Peyer's patch (tissue), 4 donors: ENCODE data around the gene CDKN1C. TPM values are rescaled to one million over a fixed set of nuclear protein-coding genes. Genes with fewer than 3 reads are reported as not detected.

Experiments used
- DNase-seq, 3 donors: peaks; one replicate each; pipeline ENCODE4 v3.0.0-alpha.2; 2017 to 2019
- H3K27ac ChIP-seq, 4 donors: fragments of 200-600 bp; sonication (generic); one replicate each; pipeline ENCODE4 v1.5.1; 2016 to 2019
- H3K27me3 ChIP-seq, 2 donors: fragments of 200-600 bp; sonication (generic); one replicate each; pipeline ENCODE4 v1.5.1; 2019
- H3K36me3 ChIP-seq, 3 donors: fragments of 200-600 bp; sonication (generic); one replicate each; pipeline ENCODE4 v1.5.1; 2016 to 2019
- H3K4me1 ChIP-seq, 4 donors: fragments of 200-600 bp; sonication (generic); one replicate each; pipeline ENCODE4 v1.5.1; 2016 to 2019
- H3K4me3 ChIP-seq, 4 donors: fragments of 200-600 bp; sonication (generic); 1 replicate in 3 of 4; 2 replicates in 1 of 4; pipeline ENCODE4 v1.5.1; 2016 to 2019; ENCODE audit warnings: mild to moderate bottlenecking in 1 of 4
- H3K9me3 ChIP-seq, 4 donors: fragments of 200-600 bp; sonication (generic); one replicate each; pipeline ENCODE4 v1.5.1; 2016 to 2019; ENCODE audit warnings: mild to moderate bottlenecking in 1 of 4
- POLR2A ChIP-seq, 2 donors: fragments of 450-650 bp; IDR thresholded peaks; one replicate each; pipeline ENCODE4 v1.5.1; 2017; ENCODE audit warnings: antibody characterized with exemption in 2 of 2, mild to moderate bottlenecking in 2 of 2, moderate library complexity in 2 of 2
- total RNA-seq, 4 donors: library from RNA; depleted of rRNA; stranded (reverse); fragments of >200 nt; gene quantifications; one replicate each; pipeline ENCODE4 v1.1.0, GENCODE V29; 2016
- TF ChIP-seq, protein P1 (sequence below), 6 experiments: fragments of 450-650 bp in 4 of 6; fragments of 200-600 bp in 2 of 6; sonication (generic) in 1 of 6; IDR thresholded peaks; one replicate each; pipeline ENCODE4 v1.5.1; 2017 to 2019; ENCODE audit warnings: antibody characterized with exemption in 6 of 6, mild to moderate bottlenecking in 3 of 6, moderate library complexity in 1 of 6

The CDKN1C gene
- total RNA-seq, 4 donors from 2014 or later, result 6.1 to 22.3 (median 11.1) TPM

DNA sequence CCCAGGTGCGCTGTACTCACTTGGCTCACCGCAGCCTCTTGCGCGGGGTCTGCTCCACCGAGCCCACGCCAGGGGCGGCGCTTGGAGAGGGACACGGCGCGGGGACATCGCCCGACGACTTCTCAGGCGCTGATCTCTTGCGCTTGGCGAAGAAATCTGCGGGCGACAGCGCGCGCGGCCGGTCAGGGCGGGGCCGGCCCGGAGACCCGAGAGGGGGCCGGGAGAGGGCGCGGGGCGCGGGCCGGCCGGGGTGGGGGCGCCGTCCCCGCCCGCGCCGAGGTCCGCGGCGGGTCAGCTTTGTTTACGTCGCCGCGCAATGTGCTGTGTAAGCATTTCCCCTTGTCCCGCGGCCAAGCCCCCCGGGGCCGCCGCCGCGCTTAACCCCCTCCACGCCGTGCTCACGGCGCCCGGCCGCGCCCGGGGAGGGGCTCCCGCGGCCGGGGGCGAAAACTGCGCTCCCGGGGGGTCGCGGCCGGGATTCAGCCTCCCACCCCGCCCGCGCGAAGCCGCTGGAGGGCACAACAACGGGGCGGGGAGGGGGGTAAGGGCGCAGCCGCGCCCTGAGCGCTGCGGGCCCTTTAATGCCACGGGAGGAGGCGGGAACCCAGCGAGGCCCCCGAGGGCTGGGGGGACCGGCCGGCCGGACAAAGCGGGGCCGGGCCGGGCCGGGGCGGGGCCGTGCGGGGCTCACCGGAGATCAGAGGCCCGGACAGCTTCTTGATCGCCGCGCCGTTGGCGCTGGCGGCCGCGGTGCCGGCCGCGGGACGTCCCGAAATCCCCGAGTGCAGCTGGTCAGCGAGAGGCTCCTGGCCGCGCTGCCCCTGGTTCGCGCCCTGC is 1.4 kb downstream of the CDKN1C start:
- peak overlapping the region; percentile 57 to 73 (median 72) for H3K4me3 ChIP-seq
- TF ChIP-seq, protein P1, sequence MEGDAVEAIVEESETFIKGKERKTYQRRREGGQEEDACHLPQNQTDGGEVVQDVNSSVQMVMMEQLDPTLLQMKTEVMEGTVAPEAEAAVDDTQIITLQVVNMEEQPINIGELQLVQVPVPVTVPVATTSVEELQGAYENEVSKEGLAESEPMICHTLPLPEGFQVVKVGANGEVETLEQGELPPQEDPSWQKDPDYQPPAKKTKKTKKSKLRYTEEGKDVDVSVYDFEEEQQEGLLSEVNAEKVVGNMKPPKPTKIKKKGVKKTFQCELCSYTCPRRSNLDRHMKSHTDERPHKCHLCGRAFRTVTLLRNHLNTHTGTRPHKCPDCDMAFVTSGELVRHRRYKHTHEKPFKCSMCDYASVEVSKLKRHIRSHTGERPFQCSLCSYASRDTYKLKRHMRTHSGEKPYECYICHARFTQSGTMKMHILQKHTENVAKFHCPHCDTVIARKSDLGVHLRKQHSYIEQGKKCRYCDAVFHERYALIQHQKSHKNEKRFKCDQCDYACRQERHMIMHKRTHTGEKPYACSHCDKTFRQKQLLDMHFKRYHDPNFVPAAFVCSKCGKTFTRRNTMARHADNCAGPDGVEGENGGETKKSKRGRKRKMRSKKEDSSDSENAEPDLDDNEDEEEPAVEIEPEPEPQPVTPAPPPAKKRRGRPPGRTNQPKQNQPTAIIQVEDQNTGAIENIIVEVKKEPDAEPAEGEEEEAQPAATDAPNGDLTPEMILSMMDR (IDR thresholded peaks at IDR 0.05), result no peak
- TF ChIP-seq POLR2A (IDR thresholded peaks at IDR 0.05), result no peak
- H3K9me3 ChIP-seq, result no peaks in the 10 kb centered on the region
- DNase-seq, result no peak
- peaks cover 0 to 23% (median 6%) of the 10 kb centered on the region in 4 donors for H3K4me1 ChIP-seq
- no peaks in the 10 kb centered on the region for H3K27me3 ChIP-seq
- H3K27ac ChIP-seq, result peak overlapping the region; percentile 64 to 83 (median 76)
- H3K36me3 ChIP-seq, result no peaks in the 10 kb centered on the region

DNA sequence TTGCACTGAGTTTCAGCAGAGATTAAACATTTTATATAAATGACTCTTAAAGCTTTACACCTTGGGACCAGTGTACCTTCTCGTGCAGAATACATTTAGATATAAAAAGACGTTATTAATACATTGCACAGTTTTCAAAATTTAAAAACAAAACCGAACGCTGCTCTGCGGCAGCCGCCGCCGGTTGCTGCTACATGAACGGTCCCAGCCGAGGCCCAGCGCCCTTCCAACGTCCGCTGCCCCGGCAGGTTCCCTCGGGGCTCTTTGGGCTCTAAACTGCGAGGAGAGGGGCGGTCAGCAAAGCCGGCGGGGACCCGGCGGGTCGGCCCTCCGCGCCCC is 2.0 kb downstream of the CDKN1C start:
- Histone ChIP-seq H3K27me3 (no peaks in the 10 kb centered on the region), H3K36me3 (no peaks in the 10 kb centered on the region), H3K4me1 (peaks cover 0 to 23% (median 6%) of the 10 kb centered on the region in 4 donors), H3K4me3 (peak overlapping the region; percentile 57 to 73 (median 72)), H3K9me3 (no peaks in the 10 kb centered on the region), H3K27ac (peak overlapping the region in 3 of 4 donors; percentile 69 to 83 (median 83))
- DNase-seq, result no peak
- TF ChIP-seq POLR2A (IDR thresholded peaks at IDR 0.05), result no peak
- TF ChIP-seq, protein P1 (IDR thresholded peaks at IDR 0.05), result no peak

DNA sequence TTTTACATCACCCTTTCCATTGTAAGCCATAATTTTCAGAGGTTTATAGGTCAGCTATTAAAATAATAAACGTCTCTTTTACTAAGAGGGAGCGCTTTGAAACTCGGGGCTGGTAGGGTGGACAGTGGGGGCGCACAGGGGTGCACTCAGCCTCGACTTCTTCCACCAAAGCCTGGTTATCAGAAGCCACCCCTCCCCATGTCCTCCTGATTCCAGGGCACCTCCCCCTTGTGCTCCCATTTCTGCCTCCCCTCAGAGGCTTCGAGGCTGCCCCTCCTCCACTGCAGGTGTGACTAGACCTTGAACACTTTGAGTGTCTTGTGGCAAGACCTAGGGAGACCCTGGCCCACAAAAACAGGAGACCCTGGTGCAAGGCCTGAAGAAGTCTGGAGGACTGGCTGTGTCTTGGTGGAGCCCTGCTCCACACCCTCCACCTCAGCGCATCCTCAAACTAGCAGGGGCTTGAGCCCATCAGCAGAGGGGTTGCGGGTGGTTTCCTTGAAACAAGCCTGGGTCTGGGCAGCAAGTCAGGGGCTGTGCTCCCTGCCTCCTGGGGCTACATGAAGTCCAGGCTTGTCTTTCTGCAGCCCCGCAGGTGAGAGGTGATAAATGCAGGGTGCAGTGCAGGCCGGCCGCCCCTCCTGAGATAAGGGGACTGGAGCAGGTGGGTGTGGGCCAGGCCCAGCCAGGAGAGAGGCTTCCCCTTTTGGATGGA is 3.0 kb downstream of the CDKN1C start:
- H3K4me1 ChIP-seq, result peaks cover 0 to 23% (median 6%) of the 10 kb centered on the region in 4 donors
- no peak overlapping the region for H3K27ac ChIP-seq
- H3K36me3 ChIP-seq, result no peaks in the 10 kb centered on the region
- DNase-seq, result no peak
- peak overlapping the region in 1 of 4 donors; percentile 73 for H3K4me3 ChIP-seq
- no peaks in the 10 kb centered on the region for H3K9me3 ChIP-seq
- TF ChIP-seq POLR2A (IDR thresholded peaks at IDR 0.05), result no peak
- TF ChIP-seq, protein P1 (IDR thresholded peaks at IDR 0.05), result no peak
- no peaks in the 10 kb centered on the region for H3K27me3 ChIP-seq

DNA sequence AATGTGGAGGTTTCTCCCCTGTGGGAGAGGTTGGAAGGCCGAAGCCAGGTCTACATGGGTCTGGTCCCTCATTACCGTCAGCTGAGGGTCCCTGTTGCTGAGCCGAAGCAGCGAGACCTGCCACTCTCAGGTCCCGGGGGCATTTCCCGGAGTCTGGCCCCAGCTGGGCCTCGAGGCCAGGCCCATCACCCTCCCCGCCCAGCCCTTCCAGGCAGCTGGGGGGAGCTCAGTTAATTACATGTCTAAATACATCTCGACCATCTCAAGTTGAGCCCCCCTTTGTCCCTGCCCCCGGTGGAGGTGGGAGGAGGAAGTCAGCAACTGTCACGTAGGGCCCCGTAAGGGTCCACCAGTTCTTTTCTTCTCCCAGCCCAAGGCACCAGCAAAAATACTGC is 3.6 kb downstream of the CDKN1C start:
- DNase-seq, result no peak
- Histone ChIP-seq H3K4me3 (no peak overlapping the region), H3K36me3 (no peaks in the 10 kb centered on the region), H3K4me1 (peaks cover 0 to 23% (median 6%) of the 10 kb centered on the region in 4 donors), H3K27me3 (no peaks in the 10 kb centered on the region), H3K27ac (no peak overlapping the region), H3K9me3 (no peaks in the 10 kb centered on the region)
- TF ChIP-seq, protein P1 (IDR thresholded peaks at IDR 0.05), result no peak
- no peak for TF ChIP-seq POLR2A (IDR thresholded peaks at IDR 0.05)

DNA sequence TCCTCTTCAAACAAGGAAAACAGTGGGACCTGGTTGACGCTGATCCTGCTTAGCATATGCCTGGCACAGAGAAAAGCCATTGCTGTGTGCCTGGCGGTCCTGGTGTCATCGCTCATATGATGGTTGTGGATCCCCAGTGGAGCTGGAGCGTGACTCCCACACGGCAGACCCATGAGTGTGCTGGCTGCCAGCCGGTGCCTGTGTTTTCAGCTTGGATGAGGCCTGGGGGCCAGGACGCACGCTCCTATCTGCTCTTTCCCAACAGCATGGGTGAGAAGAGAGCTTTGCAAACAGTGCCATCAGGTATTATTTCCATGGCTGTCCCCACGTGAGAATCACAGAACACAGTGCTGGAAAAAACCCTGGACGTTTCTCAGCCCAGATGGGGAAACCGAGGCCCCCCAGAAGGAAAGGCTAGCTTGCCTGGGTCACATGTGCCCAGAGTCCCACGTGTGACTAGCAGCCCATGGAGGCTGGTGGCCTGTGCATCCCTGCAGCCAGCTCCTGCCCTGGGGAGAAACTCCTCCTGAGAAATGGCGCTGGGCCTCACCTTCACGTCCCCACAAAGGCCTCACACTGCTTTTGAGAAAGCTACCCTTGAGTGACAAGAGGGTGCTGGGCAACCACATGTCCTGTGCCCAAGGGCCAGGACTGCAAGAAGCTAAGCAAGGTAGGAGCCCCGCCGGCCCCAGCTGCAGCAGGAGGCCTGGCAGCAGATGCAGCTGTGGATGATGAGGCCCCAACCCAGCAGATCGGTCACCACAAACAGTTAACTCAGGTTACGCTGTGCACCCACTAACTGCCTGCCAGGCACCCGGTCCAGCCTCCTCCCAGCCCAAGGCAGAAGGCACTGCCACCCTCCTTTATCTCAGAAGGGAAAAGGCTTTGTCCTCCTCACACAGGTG is 4.2 kb downstream of the CDKN1C start:
- Histone ChIP-seq H3K4me1 (peaks cover 0 to 22% (median 5%) of the 10 kb centered on the region in 4 donors), H3K27me3 (no peaks in the 10 kb centered on the region), H3K27ac (no peak overlapping the region), H3K9me3 (no peaks in the 10 kb centered on the region), H3K4me3 (no peak overlapping the region), H3K36me3 (no peaks in the 10 kb centered on the region)
- TF ChIP-seq, protein P1 (IDR thresholded peaks at IDR 0.05), result no peak
- TF ChIP-seq POLR2A (IDR thresholded peaks at IDR 0.05), result no peak
- DNase-seq, result no peak
